Neuronal stem cell (in vitro differentiated cells): Measurements from ENCODE around the gene EIF2B5.

Experiments used
- DNase-seq: peaks from one replicate; pipeline ENCODE4 v3.0.0-alpha.2; 2013; ENCODE audit warnings: low spot score
- H2AFZ ChIP-seq: one replicate; pipeline ENCODE4 v1.6.1; 2013; ENCODE audit warnings: mild to moderate bottlenecking, low read length, inconsistent platforms
- H2AK5ac ChIP-seq: 2 replicates; pipeline ENCODE4 v1.6.1; 2013; ENCODE audit warnings: low read depth, mild to moderate bottlenecking, inconsistent platforms, low read length, moderate library complexity, mixed read lengths
- H2BK120ac ChIP-seq: 2 replicates; pipeline ENCODE4 v1.6.1; 2013; ENCODE audit warnings: low read depth, mild to moderate bottlenecking, inconsistent platforms, low read length, moderate library complexity, mixed read lengths
- H2BK12ac ChIP-seq: one replicate; pipeline ENCODE4 v1.6.1; 2013; ENCODE audit warnings: low read length, inconsistent platforms
- H2BK15ac ChIP-seq: 2 replicates; pipeline ENCODE4 v1.6.1; 2013; ENCODE audit warnings: mild to moderate bottlenecking, low read length, inconsistent platforms, mixed read lengths
- H2BK5ac ChIP-seq: one replicate; pipeline ENCODE4 v1.6.1; 2013; ENCODE audit warnings: inconsistent platforms, mild to moderate bottlenecking, low read length, moderate library complexity
- H3K14ac ChIP-seq: one replicate; pipeline ENCODE4 v1.6.1; 2013; ENCODE audit warnings: low read length, inconsistent platforms
- H3K18ac ChIP-seq: 2 replicates; pipeline ENCODE4 v1.6.1; 2013; ENCODE audit warnings: low read length, inconsistent platforms
- H3K23ac ChIP-seq: 2 replicates; pipeline ENCODE4 v1.6.1; 2013; ENCODE audit warnings: low read depth, mild to moderate bottlenecking, mixed read lengths, low read length, inconsistent platforms; ENCODE audit not compliant: poor library complexity
- H3K27ac ChIP-seq: replicated peaks from 3 replicates; pipeline ENCODE4 v1.5.1; 2013; ENCODE audit warnings: low read length, inconsistent platforms
- H3K27me3 ChIP-seq, 3 experiments: 2 replicates each; pipeline ENCODE4 v1.6.1; 2013; ENCODE audit warnings: low read length in 3 of 3, mild to moderate bottlenecking in 2 of 3, inconsistent platforms in 1 of 3, low read depth in 1 of 3, mixed read lengths in 1 of 3, moderate library complexity in 1 of 3; ENCODE audit not compliant: control insufficient read depth in 3 of 3, insufficient read depth in 3 of 3
- H3K36me3 ChIP-seq, 2 donors: replicated peaks in 1 of 2; 2 replicates each; pipeline ENCODE4 v1.6.1; 2013; ENCODE audit warnings: low read length in 2 of 2; ENCODE audit not compliant: control insufficient read depth in 2 of 2, insufficient read depth in 2 of 2
- H3K4ac ChIP-seq: 2 replicates; pipeline ENCODE4 v1.6.1; 2013; ENCODE audit warnings: inconsistent platforms, mild to moderate bottlenecking, low read length, moderate library complexity
- H3K4me1 ChIP-seq, 2 donors: 1 replicate in 1 of 2; 2 replicates in 1 of 2; pipeline ENCODE4 v1.6.1; 2013; ENCODE audit warnings: low read length in 2 of 2, low read depth in 1 of 2; ENCODE audit not compliant: control insufficient read depth in 2 of 2, insufficient read depth in 1 of 2
- H3K4me2 ChIP-seq: one replicate; pipeline ENCODE4 v1.6.1; 2013; ENCODE audit warnings: mild to moderate bottlenecking, low read length, inconsistent platforms; ENCODE audit not compliant: insufficient read depth, poor library complexity, severe bottlenecking
- H3K4me3 ChIP-seq, 2 donors: 2 replicates each; pipeline ENCODE4 v1.5.1; 2013; ENCODE audit warnings: low read length in 2 of 2, mild to moderate bottlenecking in 2 of 2, inconsistent platforms in 1 of 2, moderate library complexity in 1 of 2
- H3K79me1 ChIP-seq: one replicate; pipeline ENCODE4 v1.6.1; 2013; ENCODE audit warnings: low read depth, mild to moderate bottlenecking, inconsistent platforms, low read length, moderate library complexity
- H3K9ac ChIP-seq: one replicate; pipeline ENCODE4 v1.6.1; 2013; ENCODE audit warnings: mild to moderate bottlenecking, low read depth, low read length, inconsistent platforms; ENCODE audit not compliant: poor library complexity
- H3K9me3 ChIP-seq, 2 donors: replicated peaks in 1 of 2; 2 replicates each; pipeline versions ENCODE3 to v1.6.1; 2013; ENCODE audit warnings: low read length in 2 of 2, mild to moderate bottlenecking in 2 of 2, inconsistent platforms in 1 of 2, low read depth in 1 of 2, mixed read lengths in 1 of 2, moderate library complexity in 1 of 2; ENCODE audit not compliant: control insufficient read depth in 2 of 2, insufficient read depth in 1 of 2
- H4K8ac ChIP-seq: one replicate; pipeline ENCODE4 v1.6.1; 2013; ENCODE audit warnings: low read depth, mild to moderate bottlenecking, inconsistent platforms, low read length, moderate library complexity
- H4K91ac ChIP-seq: one replicate; pipeline ENCODE4 v1.6.1; 2013; ENCODE audit warnings: low read length, low read depth, mild to moderate bottlenecking, inconsistent platforms; ENCODE audit not compliant: poor library complexity
- WGBS, 2 donors: extraction: QIAGEN DNeasy Blood & Tissue Kit; methylation state at CpG; one replicate each; pipeline ENCODE4 v1.1.7; 2013; ENCODE audit warnings: missing lambda C conversion rate in 2 of 2, mixed read lengths in 1 of 2; ENCODE audit not compliant: insufficient read length in 2 of 2, insufficient replicate concordance in 1 of 2; ENCODE audit errors: extremely low coverage in 2 of 2; 5-methylcytosine and 5-hydroxymethylcytosine counted together

The EIF2B5 gene

DNA sequence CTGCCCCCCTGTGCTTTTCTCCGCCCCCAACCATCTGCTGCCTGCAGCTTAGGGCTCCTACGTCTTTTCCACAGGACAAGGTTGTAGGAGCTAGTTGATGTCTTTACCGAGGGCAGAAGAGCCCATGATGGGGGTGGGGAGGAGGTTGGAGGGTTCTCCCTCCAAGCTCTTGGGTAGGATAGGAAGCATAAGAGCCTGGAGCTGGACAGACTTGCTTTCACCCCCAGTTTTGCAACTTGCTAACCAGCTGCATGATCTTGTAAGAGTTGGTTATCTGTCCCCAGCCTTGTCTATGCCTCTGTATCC is 51.7 kb downstream of the EIF2B5 start:
- no peaks in the 10 kb centered on the region for H3K9me3 ChIP-seq
- H2BK15ac ChIP-seq: no peak overlapping the region
- WGBS, 2 donors: no CpG with 5 or more reads among the region's 3 CpGs
- peaks cover 17% of the 10 kb centered on the region for H3K79me1 ChIP-seq
- no peak overlapping the region for H3K23ac ChIP-seq
- H3K4me1 ChIP-seq: peaks cover 4 to 7% of the 10 kb centered on the region in 2 donors
- H3K4me3 ChIP-seq: peak overlapping the region; percentile 80 to 91
- H3K27ac ChIP-seq: no peak overlapping the region
- H2AK5ac ChIP-seq: no peak overlapping the region
- peak overlapping the region; percentile 98 for H3K9ac ChIP-seq
- H3K18ac ChIP-seq: no peak overlapping the region
- no peak overlapping the region for H2BK120ac ChIP-seq
- no peak overlapping the region for H3K4ac ChIP-seq
- peaks cover 48 to 76% of the 10 kb centered on the region in 2 donors for H3K36me3 ChIP-seq
- H3K4me2 ChIP-seq: peak overlapping the region; percentile 93
- no peak overlapping the region for H4K8ac ChIP-seq
- H3K27me3 ChIP-seq: no peaks in the 10 kb centered on the region
- H4K91ac ChIP-seq: no peak overlapping the region
- no peak overlapping the region for H2BK12ac ChIP-seq
- H2AFZ ChIP-seq: no peak overlapping the region
- DNase-seq: no peak
- no peak overlapping the region for H3K14ac ChIP-seq
- H2BK5ac ChIP-seq: no peak overlapping the region

DNA sequence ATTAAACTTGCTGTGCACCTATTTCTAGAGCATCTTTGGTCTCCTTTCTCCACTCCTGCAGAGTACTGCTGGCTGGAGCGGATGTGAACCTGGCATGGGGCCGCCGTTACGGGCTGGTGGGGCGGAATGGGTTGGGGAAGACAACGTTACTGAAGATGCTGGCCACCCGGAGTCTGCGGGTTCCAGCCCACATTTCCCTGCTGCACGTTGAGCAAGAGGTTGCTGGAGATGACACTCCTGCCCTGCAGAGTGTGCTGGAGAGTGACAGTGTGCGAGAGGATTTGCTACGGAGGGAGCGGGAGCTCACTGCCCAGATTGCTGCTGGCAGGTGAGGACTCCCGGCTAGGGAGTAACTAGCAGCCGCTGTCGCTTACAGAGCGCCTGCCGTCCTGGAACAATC is 52.9 kb downstream of the EIF2B5 start:
- no peak overlapping the region for H3K4ac ChIP-seq
- no peak overlapping the region for H3K4me2 ChIP-seq
- peaks cover 4 to 7% of the 10 kb centered on the region in 2 donors for H3K4me1 ChIP-seq
- H2BK12ac ChIP-seq: no peak overlapping the region
- no CpG with 5 or more reads among the region's 17 CpGs for WGBS, 2 donors
- H3K18ac ChIP-seq: no peak overlapping the region
- H3K14ac ChIP-seq: no peak overlapping the region
- H2BK120ac ChIP-seq: no peak overlapping the region
- H3K27me3 ChIP-seq: no peaks in the 10 kb centered on the region
- H4K8ac ChIP-seq: no peak overlapping the region
- no peaks in the 10 kb centered on the region for H3K9me3 ChIP-seq
- no peak overlapping the region for H2AFZ ChIP-seq
- H3K27ac ChIP-seq: no peak overlapping the region
- peak overlapping the region; percentile 83 for H2BK5ac ChIP-seq
- H3K79me1 ChIP-seq: peaks cover 17% of the 10 kb centered on the region
- peak overlapping the region in 1 of 2 donors; percentile 21 for H3K4me3 ChIP-seq
- no peak overlapping the region for H4K91ac ChIP-seq
- peak overlapping the region; percentile 29 for H3K23ac ChIP-seq
- H3K9ac ChIP-seq: no peak overlapping the region
- no peak overlapping the region for H2BK15ac ChIP-seq
- H3K36me3 ChIP-seq: peaks cover 44 to 76% of the 10 kb centered on the region in 2 donors
- no peak for DNase-seq
- no peak overlapping the region for H2AK5ac ChIP-seq

DNA sequence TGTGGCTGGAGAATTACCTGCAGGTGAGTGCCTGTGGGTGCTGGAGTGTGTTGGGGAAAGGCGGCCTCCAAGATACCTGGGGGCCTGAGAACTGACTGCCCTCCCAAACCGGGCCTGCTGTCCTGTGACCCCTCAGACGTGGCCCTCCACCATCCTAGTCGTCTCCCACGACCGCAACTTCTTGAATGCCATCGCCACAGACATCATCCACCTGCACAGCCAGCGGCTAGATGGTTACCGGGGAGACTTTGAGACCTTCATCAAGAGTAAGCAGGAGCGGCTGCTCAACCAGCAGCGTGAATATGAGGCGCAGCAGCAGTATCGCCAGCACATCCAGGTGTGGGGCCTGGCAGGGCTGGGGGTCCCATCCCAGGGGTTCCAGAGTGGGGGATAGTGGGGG is 54.3 kb downstream of the EIF2B5 start:
- no peak for DNase-seq
- no peaks in the 10 kb centered on the region for H3K9me3 ChIP-seq
- H3K4me3 ChIP-seq: no peak overlapping the region
- peaks cover 46 to 76% of the 10 kb centered on the region in 2 donors for H3K36me3 ChIP-seq
- no peak overlapping the region for H3K4me2 ChIP-seq
- no peak overlapping the region for H2AK5ac ChIP-seq
- H3K14ac ChIP-seq: no peak overlapping the region
- H3K9ac ChIP-seq: no peak overlapping the region
- H3K27ac ChIP-seq: no peak overlapping the region
- peaks cover 17% of the 10 kb centered on the region for H3K79me1 ChIP-seq
- H3K4ac ChIP-seq: no peak overlapping the region
- H2BK120ac ChIP-seq: no peak overlapping the region
- H4K8ac ChIP-seq: no peak overlapping the region
- H4K91ac ChIP-seq: no peak overlapping the region
- no peak overlapping the region for H2BK12ac ChIP-seq
- no peak overlapping the region for H2BK5ac ChIP-seq
- no peaks in the 10 kb centered on the region for H3K27me3 ChIP-seq
- peaks cover 4 to 7% of the 10 kb centered on the region in 2 donors for H3K4me1 ChIP-seq
- no peak overlapping the region for H3K18ac ChIP-seq
- no peak overlapping the region for H2AFZ ChIP-seq
- H3K23ac ChIP-seq: no peak overlapping the region
- WGBS, 2 donors: no CpG with 5 or more reads among the region's 13 CpGs
- no peak overlapping the region for H2BK15ac ChIP-seq

DNA sequence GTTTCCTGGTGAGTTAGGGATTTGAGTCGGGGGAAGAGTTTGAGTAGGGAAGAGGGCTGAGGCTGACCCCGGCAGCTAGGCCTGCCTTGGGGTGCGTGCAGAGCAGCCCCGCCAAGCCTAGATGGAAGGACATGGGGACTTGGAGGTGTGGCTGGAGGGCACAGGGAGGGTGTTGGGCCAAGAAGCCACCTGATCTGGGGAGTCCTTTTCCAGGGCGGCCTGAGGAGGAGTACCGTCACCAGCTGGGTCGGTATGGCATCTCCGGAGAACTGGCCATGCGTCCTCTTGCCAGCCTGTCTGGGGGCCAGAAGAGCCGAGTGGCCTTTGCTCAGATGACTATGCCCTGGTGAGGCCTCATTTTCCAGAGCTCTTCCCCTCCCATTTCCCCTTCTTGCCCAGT is 57.7 kb downstream of the EIF2B5 start:
- Histone ChIP-seq H3K4me2 (no peak overlapping the region), H2AFZ (no peak overlapping the region), H3K14ac (no peak overlapping the region), H3K9ac (no peak overlapping the region), H4K91ac (no peak overlapping the region), H3K23ac (no peak overlapping the region), H2BK120ac (no peak overlapping the region), H3K36me3 (peaks cover 45 to 73% of the 10 kb centered on the region in 2 donors), H3K27ac (no peak overlapping the region), H2BK12ac (no peak overlapping the region), H3K4me1 (no peaks in the 10 kb centered on the region), H3K4ac (no peak overlapping the region), H3K18ac (no peak overlapping the region), H4K8ac (no peak overlapping the region), H3K79me1 (peaks cover 10% of the 10 kb centered on the region), H3K9me3 (no peaks in the 10 kb centered on the region), H3K4me3 (no peak overlapping the region), H3K27me3 (no peaks in the 10 kb centered on the region), H2AK5ac (no peak overlapping the region), H2BK5ac (no peak overlapping the region), H2BK15ac (no peak overlapping the region)
- WGBS, 2 donors: no CpG with 5 or more reads among the region's 10 CpGs
- no peak for DNase-seq
